HepG2 (cell line): ENCODE measurements around the gene OTOP2. TPM values are rescaled to one million over a fixed set of nuclear protein-coding genes. Genes with fewer than 3 reads are reported as not detected.

Experiments used
- ATAC-seq: fragments of 200-7000 bp; cut with Tn5 transposase; 3 replicates; pipeline ENCODE4 v1.9.1; 2020; ENCODE audit warnings: mild to moderate bottlenecking, moderate library complexity
- BruUV-seq: library from RNA; stranded (reverse); fragments of 400-500 nt; replicated peaks from 2 replicates; lab custom pipeline; 2021; lab: Mats Ljungman, UMichigan
- CTCF ChIA-PET: fragments of 300-600 bp; formaldehyde crosslinking; extraction: SDS; loops from one replicate; lab custom pipeline; 2021; ENCODE audit warnings: low total read pairs, inconsistent platforms, low intra/inter-chr PET ratio; lab: Yijun Ruan, JAX
- POLR2A ChIA-PET: fragments of 350-600 bp; sonication (Branson Sonifier 250); formaldehyde crosslinking; loops from one replicate; lab custom pipeline; 2020; ENCODE audit warnings: antibody characterized with exemption, inconsistent platforms; lab: Yijun Ruan, JAX
- DNase-seq: peaks from one replicate; pipeline ENCODE4 v3.0.0-alpha.2; 2015; ENCODE audit warnings: low spot score
- FAIRE-seq: peaks from 3 replicates; lab custom pipeline; 2011; peaks lifted over from hg19 to GRCh38; lab: Jason Lieb, UNC
- H2AFZ ChIP-seq: one replicate; pipeline ENCODE4 v1.6.1; 2011; ENCODE audit warnings: low read length, inconsistent platforms
- H3K27ac ChIP-seq: fragments of 300-600 bp; 3 replicates; pipeline ENCODE4 v1.8.0; 2011; ENCODE audit warnings: mixed run types, mild to moderate bottlenecking, mixed read lengths, low read length, inconsistent platforms; ENCODE audit not compliant: insufficient read depth; ENCODE audit errors: extremely low read length
- H3K27me3 ChIP-seq, 2 experiments: fragments of 200-600 bp in 1 of 2; 2 replicates in 1 of 2; 3 replicates in 1 of 2; pipeline versions ENCODE4 v1.6.0 to v1.8.0; 2011; ENCODE audit warnings: low read length in 2 of 2, mild to moderate bottlenecking in 2 of 2, moderate library complexity in 2 of 2, inconsistent platforms in 1 of 2; ENCODE audit not compliant: insufficient read depth in 2 of 2, control insufficient read depth in 1 of 2
- H3K36me3 ChIP-seq, 2 experiments: fragments of 200-600 bp in 1 of 2; replicated peaks in 1 of 2; 2 replicates in 1 of 2; 3 replicates in 1 of 2; pipeline versions ENCODE4 v1.5.1 to v1.8.0; 2011; ENCODE audit warnings: low read length in 2 of 2, inconsistent platforms in 1 of 2; ENCODE audit not compliant: insufficient read depth in 2 of 2, control insufficient read depth in 1 of 2
- H3K4me1 ChIP-seq: 2 replicates; pipeline ENCODE4 v1.5.1; 2012; ENCODE audit warnings: low read length, inconsistent platforms; ENCODE audit not compliant: insufficient read depth
- H3K4me2 ChIP-seq: 2 replicates; pipeline ENCODE4 v1.6.0; 2011; ENCODE audit warnings: low read depth, low read length, inconsistent platforms
- H3K4me3 ChIP-seq, 3 experiments: fragments of 200-600 bp in 1 of 3; sonication (generic), shearing (Covaris generic) in 1 of 3; replicated peaks in 1 of 3; 2 replicates each; pipeline ENCODE4 v1.5.1; 2011 to 2016; ENCODE audit warnings: low read length in 3 of 3, inconsistent platforms in 2 of 3, low read depth in 2 of 3, mild to moderate bottlenecking in 2 of 3, control low read depth in 1 of 3, mixed read lengths in 1 of 3; ENCODE audit not compliant: insufficient read depth in 1 of 3
- H3K79me2 ChIP-seq: one replicate; pipeline ENCODE4 v1.6.1; 2011; ENCODE audit warnings: low read length, inconsistent platforms; ENCODE audit not compliant: insufficient read depth
- H3K9ac ChIP-seq: 2 replicates; pipeline ENCODE4 v1.6.0; 2011; ENCODE audit warnings: mild to moderate bottlenecking, low read depth, low read length, inconsistent platforms; ENCODE audit not compliant: insufficient read depth
- H3K9me3 ChIP-seq: 2 replicates; pipeline ENCODE4 v1.5.1; 2012; ENCODE audit warnings: mild to moderate bottlenecking, low read length
- H4K20me1 ChIP-seq: 2 replicates; pipeline ENCODE4 v1.6.0; 2011; ENCODE audit warnings: inconsistent platforms, mild to moderate bottlenecking, low read length, moderate library complexity; ENCODE audit not compliant: insufficient read depth
- HDAC6 ChIP-seq: fragments of 200-600 bp; sonication (generic); IDR thresholded peaks from 2 replicates; pipeline ENCODE4 v1.7.0; 2017; ENCODE audit warnings: mild to moderate bottlenecking, antibody characterized with exemption, low read length, low read depth
- ZMYM3 ChIP-seq: sonication (generic); formaldehyde crosslinking; IDR thresholded peaks from 2 replicates; pipeline ENCODE4 v1.5.1; 2020; ENCODE audit warnings: mild to moderate bottlenecking, missing genetic modification reagents
- ZNF281 ChIP-seq: sonication (generic); formaldehyde crosslinking; IDR thresholded peaks from 2 replicates; pipeline ENCODE4 v1.4.0; 2020; ENCODE audit warnings: missing genetic modification reagents, borderline replicate concordance
- ZNF598 ChIP-seq: sonication (generic); formaldehyde crosslinking; IDR thresholded peaks from 2 replicates; pipeline ENCODE4 v1.5.1; 2020; ENCODE audit warnings: mild to moderate bottlenecking, missing genetic modification reagents, borderline replicate concordance
- ZNF768 ChIP-seq: sonication (generic); formaldehyde crosslinking; IDR thresholded peaks from 2 replicates; pipeline ENCODE4 v1.4.0; 2020; ENCODE audit warnings: missing genetic modification reagents
- WGBS: methylation state at CpG from one replicate; pipeline ENCODE4 v1.1.6; 2017; ENCODE audit warnings: low lambda C conversion rate; 5-methylcytosine and 5-hydroxymethylcytosine counted together
- in situ Hi-C: cut with HindIII; loops from 2 replicates; pipeline ENCODE4 v1.10.0; 2017; ENCODE audit warnings: low pct_unique_long_range_greater_than_20kb; ENCODE audit not compliant: extremely low pct_ligation_motif_present
- intact Hi-C: fragments of 100-400 bp; cut with micrococcal nuclease; formaldehyde crosslinking; loops from one replicate; pipeline ENCODE4 v1.10.0; 2022; ENCODE audit not compliant: unreplicated experiment
- polyA plus RNA-seq, 8 experiments: library from polyadenylated mRNA; depleted of rRNA in 3 of 8; stranded (reverse) in 7 of 8; unstranded in 1 of 8; fragments of >200 nt; fragmentation: Illumina TruSeq in 4 of 8; extraction: Trizol in 4 of 8; gene quantifications; 2 replicates each; pipeline versions ENCODE4 v1.2.1 to v1.2.3, GENCODE V29; 2011 to 2016; ENCODE audit warnings: low read depth in 4 of 8, missing spikeins in 1 of 8, mixed read lengths in 1 of 8; ENCODE audit not compliant: insufficient read depth in 1 of 8
- total RNA-seq, 5 experiments: library from RNA; depleted of rRNA; stranded (reverse); fragments of >200 nt; fragmentation: Illumina TruSeq; extraction: Trizol; gene quantifications; 2 replicates each; pipeline ENCODE4 v1.2.3, GENCODE V29; 2016; ENCODE audit warnings: low read depth in 1 of 5

OTOP2 gene
- total and polyA plus RNA-seq, 2 of the 13 experiments (the other 11 are each of a cell fraction or from before 2014, with no cell fraction given): not detected

- Histone ChIP-seq H3K9me3 (no peaks in the 10 kb centered on the region), H3K27me3 (peaks cover 16 to 61% of the 10 kb centered on the region in 2 experiments; a peak in 4 of 5 replicates), H3K4me1 (peaks cover 8% of the 10 kb centered on the region), H2AFZ (no peak overlapping the region), H3K36me3 (no peaks in the 10 kb centered on the region), H3K79me2 (no peaks in the 10 kb centered on the region), H3K9ac (no peak overlapping the region), H3K27ac (no peak overlapping the region), H3K4me2 (no peak overlapping the region), H4K20me1 (no peaks in the 10 kb centered on the region), H3K4me3 (no peak overlapping the region)
- intact Hi-C loops (no loop called here), in situ Hi-C loops (no loop called here)
- no TSS peak for BruUV-seq
- TF ChIP-seq ZNF768 (peak; percentile 97), ZNF281 (CRISPR knock-in tag) (no peak), ZMYM3 (CRISPR knock-in tag) (0 out of 2 replicates have a peak, but pooled peaks have one; percentile 52), ZNF598 (CRISPR knock-in tag) (no peak), HDAC6 (no peak)
- WGBS: 15% methylated on average over 10 of the region's 11 CpGs
- POLR2A ChIA-PET: interaction anchor here (0.9 kb wide), 1 partner anchor 25 kb away, joined by 4 read pairs; the partner anchor contains the start of gene FDXR
- FAIRE-seq (no peak), ATAC-seq (no peak), DNase-seq (no peak)
- CTCF ChIA-PET: no interaction called here
These were observed 25.6 kb upstream of the OTOP2 start for GRCh38 chr17:74898376-74898946.
